ENCODE data around the gene FBXL13.
"Not testable (repeated sequence)": the region's sequence is repeated elsewhere in the genome, so short reads cannot be mapped to it uniquely, and the experiment has no call there.

FBXL13 gene

DNA sequence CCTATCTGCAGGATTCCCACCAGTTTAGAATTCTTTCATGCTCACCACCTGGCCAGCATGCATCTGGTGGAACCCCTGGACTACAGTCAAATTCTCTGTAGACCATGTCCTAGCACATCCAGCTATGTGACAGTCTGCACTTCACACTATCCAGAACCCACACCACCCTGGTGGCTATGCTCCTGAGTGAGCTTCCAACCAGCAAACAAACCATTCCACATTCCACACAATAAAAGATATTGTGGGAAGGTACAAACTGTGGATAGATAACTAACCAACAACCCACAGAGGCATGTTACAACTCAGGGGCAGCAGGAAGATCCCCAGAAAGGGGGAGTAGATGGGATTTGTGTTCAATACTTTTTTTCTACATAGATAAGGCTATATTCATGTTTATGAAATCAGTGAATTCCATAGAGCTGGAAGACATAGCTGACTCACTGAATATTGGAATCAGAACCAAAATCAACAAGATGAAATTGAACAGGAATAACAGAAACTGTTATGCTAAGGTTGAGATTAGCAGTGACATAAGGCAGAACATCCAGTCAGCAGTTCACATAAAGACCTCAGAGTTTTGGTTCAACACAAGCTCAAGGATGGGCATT is 89.3 kb downstream of the FBXL13 start:
- H3K4me3 ChIP-seq (ENCODE audit: low read depth, low read length), result no peak overlapping the region
- no peak for DNase-seq (ENCODE audit: low read depth)
- TF ChIP-seq, protein P1, sequence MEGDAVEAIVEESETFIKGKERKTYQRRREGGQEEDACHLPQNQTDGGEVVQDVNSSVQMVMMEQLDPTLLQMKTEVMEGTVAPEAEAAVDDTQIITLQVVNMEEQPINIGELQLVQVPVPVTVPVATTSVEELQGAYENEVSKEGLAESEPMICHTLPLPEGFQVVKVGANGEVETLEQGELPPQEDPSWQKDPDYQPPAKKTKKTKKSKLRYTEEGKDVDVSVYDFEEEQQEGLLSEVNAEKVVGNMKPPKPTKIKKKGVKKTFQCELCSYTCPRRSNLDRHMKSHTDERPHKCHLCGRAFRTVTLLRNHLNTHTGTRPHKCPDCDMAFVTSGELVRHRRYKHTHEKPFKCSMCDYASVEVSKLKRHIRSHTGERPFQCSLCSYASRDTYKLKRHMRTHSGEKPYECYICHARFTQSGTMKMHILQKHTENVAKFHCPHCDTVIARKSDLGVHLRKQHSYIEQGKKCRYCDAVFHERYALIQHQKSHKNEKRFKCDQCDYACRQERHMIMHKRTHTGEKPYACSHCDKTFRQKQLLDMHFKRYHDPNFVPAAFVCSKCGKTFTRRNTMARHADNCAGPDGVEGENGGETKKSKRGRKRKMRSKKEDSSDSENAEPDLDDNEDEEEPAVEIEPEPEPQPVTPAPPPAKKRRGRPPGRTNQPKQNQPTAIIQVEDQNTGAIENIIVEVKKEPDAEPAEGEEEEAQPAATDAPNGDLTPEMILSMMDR (IDR thresholded peaks at IDR 0.05; ENCODE audit: control insufficient read depth, extremely low read depth, insufficient read depth), result no peak

DNA sequence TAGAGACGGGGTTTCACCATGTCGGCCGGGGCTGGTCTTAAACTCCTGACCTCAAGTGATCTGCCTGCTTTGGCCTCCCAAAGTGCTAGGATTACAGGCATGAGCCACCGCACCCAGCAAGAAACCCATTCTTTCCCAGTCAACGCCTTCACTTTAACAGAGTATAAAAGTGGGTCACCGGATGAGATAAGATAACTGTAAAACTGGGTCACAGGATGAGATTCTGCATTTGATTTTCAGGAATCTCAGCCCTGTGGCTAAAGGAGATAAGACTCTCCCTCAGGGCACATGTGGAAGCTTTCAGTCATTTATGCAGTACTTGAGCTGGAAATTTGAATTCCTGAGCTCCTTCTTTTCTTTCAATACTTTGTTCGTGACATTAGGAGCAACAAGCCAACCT is 91.0 kb downstream of the FBXL13 start:
- TF ChIP-seq, protein P1 (IDR thresholded peaks at IDR 0.05; ENCODE audit: control insufficient read depth, extremely low read depth, insufficient read depth), result no peak
- H3K4me3 ChIP-seq (ENCODE audit: low read depth, low read length), result no peak overlapping the region
- DNase-seq (ENCODE audit: low read depth), result no peak

DNA sequence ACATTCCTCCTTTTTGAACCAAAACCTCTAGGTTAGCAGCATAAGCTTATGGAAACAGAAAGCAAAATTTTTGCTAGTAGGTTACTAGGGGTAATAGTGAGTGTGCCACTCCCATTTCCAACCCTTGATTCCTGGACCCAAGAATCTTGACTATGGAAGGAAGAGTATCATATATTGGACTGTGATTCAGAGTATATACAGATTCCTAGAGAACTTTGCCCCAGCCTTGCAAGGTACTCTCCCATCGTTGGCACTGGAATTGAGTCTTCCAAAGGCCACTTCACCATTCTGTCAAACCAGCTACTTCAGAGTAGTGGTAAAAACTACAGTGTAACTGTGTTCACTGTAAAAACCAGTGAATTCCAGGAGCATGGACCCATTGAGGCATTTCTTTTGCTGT is 92.4 kb downstream of the FBXL13 start:
- DNase-seq (ENCODE audit: low read depth), result no peak
- no peak overlapping the region for H3K4me3 ChIP-seq (ENCODE audit: low read depth, low read length)
- TF ChIP-seq, protein P1 (IDR thresholded peaks at IDR 0.05; ENCODE audit: control insufficient read depth, extremely low read depth, insufficient read depth), result no peak

DNA sequence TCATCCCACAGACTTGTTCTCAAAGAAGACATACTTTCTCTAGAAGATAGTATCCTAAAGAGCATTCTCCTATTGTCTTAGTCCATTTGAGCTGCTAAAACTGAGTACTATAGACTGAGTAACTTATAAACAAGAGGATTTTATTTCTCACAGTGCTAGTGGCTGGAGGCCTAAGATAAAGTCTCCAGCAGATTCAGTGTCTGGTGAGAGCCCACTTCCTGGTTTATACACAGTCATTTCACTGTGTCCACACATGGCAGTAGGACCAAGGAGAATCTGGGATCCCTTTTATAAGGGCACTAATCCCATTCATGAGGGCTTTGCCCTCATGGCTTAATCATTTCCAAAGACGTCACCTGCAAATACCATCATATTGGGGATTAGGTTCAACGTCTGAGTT is 93.1 kb downstream of the FBXL13 start:
- no peak for DNase-seq (ENCODE audit: low read depth)
- TF ChIP-seq, protein P1 (IDR thresholded peaks at IDR 0.05; ENCODE audit: control insufficient read depth, extremely low read depth, insufficient read depth), result no peak
- H3K4me3 ChIP-seq (ENCODE audit: low read depth, low read length), result no peak overlapping the region

- H3K4me3 ChIP-seq (ENCODE audit: low read depth, low read length), result no peak overlapping the region
- DNase-seq (ENCODE audit: low read depth), result no peak
- TF ChIP-seq, protein P1 (IDR thresholded peaks at IDR 0.05; ENCODE audit: control insufficient read depth, extremely low read depth, insufficient read depth), result no peak
Measured at GRCh38 chr7:102979670-102980069, 94.9 kb downstream of the FBXL13 start.

DNA sequence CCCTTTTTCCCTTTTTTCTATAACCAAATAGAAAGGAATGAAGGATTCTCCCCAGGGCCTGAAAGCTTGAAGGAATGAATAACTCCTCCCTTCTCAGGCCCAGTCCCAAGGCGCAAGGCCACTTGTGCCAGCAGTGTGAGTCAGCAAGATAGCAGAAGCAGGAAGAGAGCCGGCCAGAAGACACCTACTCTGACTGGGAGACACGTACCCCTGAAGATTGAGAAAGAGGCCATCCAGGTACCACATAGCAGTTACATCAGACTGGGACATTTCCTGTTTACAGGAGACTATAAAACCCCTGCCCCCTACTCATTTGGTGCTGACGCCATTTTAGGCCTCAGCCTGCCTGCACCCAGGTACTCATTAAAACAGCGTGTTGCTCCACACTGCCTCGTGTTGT is 96.3 kb downstream of the FBXL13 start:
- H3K4me3 ChIP-seq (ENCODE audit: low read depth, low read length), result no peak overlapping the region
- TF ChIP-seq, protein P1 (IDR thresholded peaks at IDR 0.05; ENCODE audit: control insufficient read depth, extremely low read depth, insufficient read depth), result no peak
- DNase-seq (ENCODE audit: low read depth), result no peak

DNA sequence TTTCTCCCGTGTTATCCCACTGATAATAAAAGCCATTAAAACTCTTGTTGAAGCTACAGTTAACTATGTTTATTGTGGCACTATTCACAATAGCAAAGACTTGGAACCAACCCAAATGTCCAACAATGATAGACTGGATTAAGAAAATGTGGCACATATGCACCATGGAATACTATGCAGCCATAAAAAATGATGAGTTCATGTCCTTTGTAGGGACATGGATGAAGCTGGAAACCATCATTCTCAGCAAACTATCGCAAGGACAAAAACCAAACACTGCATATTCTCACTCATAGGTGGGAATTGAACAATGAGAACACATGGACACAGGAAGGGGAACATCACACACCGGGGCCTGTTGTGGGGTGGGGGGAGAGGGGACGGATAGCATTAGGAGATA is 97.0 kb downstream of the FBXL13 start:
- not testable (repeated sequence) for H3K4me3 ChIP-seq (ENCODE audit: low read depth, low read length); DNase-seq (ENCODE audit: low read depth)
